Activated T-cell treated with anti-CD3 and anti-CD28 coated beads, Interleukin-2, amount 50 U/mL, for 48 hours (primary cell): ENCODE measurements around the gene ACTMAP.
"Not testable (repeated sequence)": the region's sequence is repeated elsewhere in the genome, so short reads cannot be mapped to it uniquely, and the experiment has no call there.

Source experiments
- DNase-seq, 2 experiments: peaks; one replicate each; pipeline ENCODE4 v3.0.0-alpha.2; 2020

ACTMAP gene

GRCh38 chr19:40742886-40743285 lies 7.4 kb downstream of the ACTMAP start:
- DNase-seq = no peak

- no peak for DNase-seq
These were observed 7.8 kb downstream of the ACTMAP start for GRCh38 chr19:40742477-40742876.

- no peak for DNase-seq
These were observed 8.5 kb downstream of the ACTMAP start for GRCh38 chr19:40741527-40742390.

- no peak for DNase-seq
These were observed 9.5 kb downstream of the ACTMAP start for GRCh38 chr19:40740747-40741146.

- no peak for DNase-seq
These were observed 10.2 kb downstream of the ACTMAP start for GRCh38 chr19:40739871-40740703.

GRCh38 chr19:40739030-40739839 lies 11.0 kb downstream of the ACTMAP start:
- DNase-seq = no peak

GRCh38 chr19:40737102-40737644 lies 13.1 kb downstream of the ACTMAP start:
- DNase-seq = no peak

GRCh38 chr19:40736661-40737060 lies 13.6 kb downstream of the ACTMAP start:
- DNase-seq = no peak

GRCh38 chr19:40735013-40735771 lies 15.1 kb downstream of the ACTMAP start:
- DNase-seq = no peak

- no peak for DNase-seq
These were observed 17.1 kb downstream of the ACTMAP start for GRCh38 chr19:40733149-40733548.

GRCh38 chr19:40732304-40732703 lies 18.0 kb downstream of the ACTMAP start:
- DNase-seq = not testable (repeated sequence)

- DNase-seq = not testable (repeated sequence)
These were observed 20.2 kb downstream of the ACTMAP start for GRCh38 chr19:40730065-40730464.

- no peak for DNase-seq
These were observed 24.0 kb downstream of the ACTMAP start for GRCh38 chr19:40726279-40726678.

GRCh38 chr19:40724855-40725254 lies 25.4 kb downstream of the ACTMAP start:
- DNase-seq = peak in 1 of 2 experiments; percentile 36

GRCh38 chr19:40724315-40724714 lies 26.0 kb downstream of the ACTMAP start:
- peak in 1 of 2 experiments; percentile 31 for DNase-seq

GRCh38 chr19:40723661-40724254 lies 26.5 kb downstream of the ACTMAP start:
- DNase-seq = no peak

- no peak for DNase-seq
These were observed 28.2 kb downstream of the ACTMAP start for GRCh38 chr19:40721936-40722661.

- DNase-seq = no peak
These were observed 29.2 kb downstream of the ACTMAP start for GRCh38 chr19:40721140-40721486.

- DNase-seq = no peak
These were observed 30.8 kb downstream of the ACTMAP start for GRCh38 chr19:40719414-40719894.

- DNase-seq = peak; percentile 30 to 35
These were observed 31.4 kb downstream of the ACTMAP start for GRCh38 chr19:40718774-40719391.
